Fibroblast of gingiva (primary cell): ENCODE data around the gene AFAP1.
"Not testable (repeated sequence)": the region's sequence is repeated elsewhere in the genome, so short reads cannot be mapped to it uniquely, and the experiment has no call there.

Experiments used
- DNase-seq: peaks from one replicate; pipeline ENCODE4 v3.0.0-alpha.2; 2011; ENCODE audit warnings: low read depth

The AFAP1 gene

DNA sequence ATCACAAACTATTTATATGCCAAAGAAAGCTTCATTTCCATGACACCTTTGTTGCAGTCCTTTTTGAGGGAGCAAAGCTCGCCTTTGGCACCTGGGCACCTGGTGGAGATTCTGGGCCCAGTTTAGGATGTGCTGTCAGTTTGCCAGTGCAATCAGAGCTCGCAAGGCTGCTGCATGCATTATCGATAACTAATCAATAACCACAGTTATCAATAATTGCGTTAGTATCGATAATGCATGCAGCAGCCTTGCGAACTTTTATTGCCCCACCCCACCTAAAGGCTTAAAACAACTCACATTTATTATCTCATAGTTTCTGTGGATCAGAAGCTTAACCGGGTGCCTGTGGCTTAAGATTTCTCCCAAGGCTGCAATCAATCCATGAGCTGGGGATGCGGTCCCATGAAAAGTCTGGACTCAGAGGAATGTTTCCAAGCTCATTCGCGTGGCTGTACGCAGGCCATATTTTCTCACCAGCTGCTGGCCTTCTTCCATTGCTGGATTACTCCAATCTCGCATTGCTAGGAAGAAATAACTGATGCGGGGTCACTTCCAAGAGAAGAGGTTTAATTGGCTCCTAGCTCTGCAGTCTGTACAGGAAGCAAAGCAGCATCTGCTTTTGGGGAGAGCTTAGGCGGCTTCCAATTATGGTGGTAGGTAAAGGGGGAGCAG is 6.2 kb upstream of the AFAP1 start:
- DNase-seq = no peak

DNA sequence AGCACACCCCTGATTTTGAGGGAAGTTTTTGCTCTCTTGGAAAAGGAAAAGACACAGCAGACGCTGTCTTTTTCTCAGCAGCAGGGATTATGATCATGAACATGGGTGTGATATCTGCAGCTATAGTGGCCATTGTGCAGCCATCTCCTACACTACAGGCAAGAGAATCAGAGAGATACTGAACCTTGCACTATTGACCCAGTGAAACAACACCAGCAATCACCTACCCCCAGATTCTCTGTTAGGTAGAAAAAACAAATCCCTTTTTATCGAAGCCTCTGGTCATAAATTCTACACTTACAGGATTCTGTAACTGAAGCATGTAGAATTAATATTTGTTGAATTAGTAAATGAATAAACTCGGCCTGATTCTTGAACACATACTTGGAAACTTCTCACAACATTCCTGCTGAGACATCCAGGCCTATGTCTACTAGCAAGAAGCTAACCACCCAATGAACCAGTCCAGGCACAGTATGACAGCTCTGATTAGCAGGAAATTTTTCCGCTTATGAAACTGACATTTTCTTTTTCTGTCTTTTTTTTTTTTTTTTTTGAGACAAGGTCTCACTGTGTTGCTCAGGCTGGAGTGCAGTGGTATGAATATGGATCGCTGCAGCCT is 5.0 kb upstream of the AFAP1 start:
- DNase-seq = no peak

DNA sequence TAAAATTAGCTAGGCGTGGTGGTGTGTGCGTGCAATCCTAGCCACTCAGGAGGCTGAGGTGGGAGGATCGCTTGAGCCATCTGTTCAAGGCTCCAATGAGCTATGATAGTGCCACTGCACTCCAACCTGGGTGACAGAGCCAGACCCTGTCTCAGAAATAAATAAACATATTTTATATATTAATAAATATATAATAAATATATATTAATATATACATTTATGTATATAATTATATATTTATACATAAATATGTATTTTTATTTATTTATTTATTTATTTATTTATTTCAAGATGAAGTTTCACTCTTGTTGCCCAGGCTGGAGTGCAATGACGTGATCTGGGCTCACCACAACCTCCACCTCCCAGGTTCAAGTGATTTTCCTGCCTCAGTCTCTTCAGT is 4.0 kb upstream of the AFAP1 start:
- DNase-seq = not testable (repeated sequence)

DNA sequence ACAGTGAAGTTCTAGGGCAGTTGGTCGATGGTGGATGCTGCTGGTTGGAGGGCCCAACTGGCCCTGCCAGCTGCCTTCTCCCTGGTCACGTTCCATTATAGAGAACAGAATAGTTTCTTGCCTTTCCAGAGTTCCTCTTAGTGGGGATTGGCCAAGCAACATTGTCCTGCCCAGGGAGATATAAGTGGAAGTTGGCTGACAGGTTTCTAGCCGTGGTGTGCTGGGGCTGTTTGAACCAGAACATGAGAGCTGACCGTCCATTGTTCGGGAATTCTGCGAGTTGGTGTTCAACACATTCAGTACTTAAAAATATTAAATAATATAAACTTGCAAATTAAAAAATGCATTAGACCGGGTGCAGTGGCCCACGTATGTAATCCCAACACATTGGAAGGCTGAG is 3.5 kb upstream of the AFAP1 start:
- DNase-seq = no peak

DNA sequence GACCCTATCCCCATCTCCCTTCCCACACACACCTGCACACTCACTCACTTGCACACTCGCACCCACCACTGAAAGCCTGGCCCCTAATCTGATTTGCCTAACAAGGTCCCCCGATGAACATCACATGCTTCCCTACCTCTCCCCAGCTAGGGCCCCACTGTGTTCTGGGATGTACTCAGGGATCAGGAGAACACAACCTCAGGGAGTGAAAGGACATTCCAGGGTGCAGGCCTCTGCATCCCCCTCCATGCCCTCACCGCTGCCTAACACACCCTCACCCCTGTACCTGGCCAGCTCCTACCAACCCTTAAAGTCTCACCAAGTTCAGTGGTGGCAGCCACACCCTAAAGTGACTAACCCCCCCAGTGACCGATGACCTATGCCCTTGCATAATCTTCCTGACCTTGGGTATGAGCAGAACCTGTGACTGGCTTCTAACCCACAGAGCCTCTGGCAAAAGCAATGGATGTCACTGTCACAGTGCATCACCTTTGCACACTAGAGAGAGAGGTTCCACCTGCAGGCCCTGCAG is 2.4 kb upstream of the AFAP1 start:
- no peak for DNase-seq

DNA sequence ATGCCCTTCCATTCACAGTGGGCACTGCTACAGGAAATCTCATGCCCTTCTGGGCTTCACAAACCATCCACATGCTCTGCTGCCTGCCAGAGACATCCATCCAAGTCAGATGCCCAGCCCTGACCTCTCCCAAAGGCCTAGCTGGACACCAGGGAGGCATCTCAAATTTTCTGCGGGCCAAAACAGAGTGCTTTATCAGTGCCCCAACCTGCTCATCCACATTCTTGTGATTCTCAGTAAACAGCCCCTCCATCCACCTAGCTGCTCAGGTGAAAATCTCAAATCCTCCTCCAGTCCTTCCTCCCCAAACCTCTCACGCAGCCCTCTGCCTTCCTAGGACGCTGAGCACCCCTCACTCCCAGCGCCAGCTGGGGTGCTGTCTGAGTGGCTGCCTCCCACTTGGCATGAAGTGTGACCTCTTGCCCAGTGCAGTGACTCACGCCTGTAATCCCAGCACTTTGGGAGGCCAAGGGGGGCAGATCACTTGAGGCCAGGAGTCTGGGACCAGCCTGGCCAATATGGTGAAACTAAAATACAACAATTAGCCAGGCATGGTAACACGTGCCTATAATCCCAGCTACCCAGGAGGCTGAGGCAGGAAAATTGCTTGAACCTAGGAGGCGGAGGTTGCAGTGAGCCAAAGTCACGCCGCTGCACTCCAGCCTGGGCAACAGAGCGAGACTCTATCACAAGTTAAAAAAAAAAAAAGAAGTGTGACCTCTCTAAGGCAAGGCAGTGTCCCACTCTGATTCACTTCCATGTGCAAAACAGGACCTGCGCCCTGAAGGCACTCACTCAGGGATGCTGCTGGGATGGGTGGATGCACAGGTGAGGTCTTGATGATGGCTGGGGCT is 1.7 kb upstream of the AFAP1 start:
- DNase-seq = peak; percentile 42

DNA sequence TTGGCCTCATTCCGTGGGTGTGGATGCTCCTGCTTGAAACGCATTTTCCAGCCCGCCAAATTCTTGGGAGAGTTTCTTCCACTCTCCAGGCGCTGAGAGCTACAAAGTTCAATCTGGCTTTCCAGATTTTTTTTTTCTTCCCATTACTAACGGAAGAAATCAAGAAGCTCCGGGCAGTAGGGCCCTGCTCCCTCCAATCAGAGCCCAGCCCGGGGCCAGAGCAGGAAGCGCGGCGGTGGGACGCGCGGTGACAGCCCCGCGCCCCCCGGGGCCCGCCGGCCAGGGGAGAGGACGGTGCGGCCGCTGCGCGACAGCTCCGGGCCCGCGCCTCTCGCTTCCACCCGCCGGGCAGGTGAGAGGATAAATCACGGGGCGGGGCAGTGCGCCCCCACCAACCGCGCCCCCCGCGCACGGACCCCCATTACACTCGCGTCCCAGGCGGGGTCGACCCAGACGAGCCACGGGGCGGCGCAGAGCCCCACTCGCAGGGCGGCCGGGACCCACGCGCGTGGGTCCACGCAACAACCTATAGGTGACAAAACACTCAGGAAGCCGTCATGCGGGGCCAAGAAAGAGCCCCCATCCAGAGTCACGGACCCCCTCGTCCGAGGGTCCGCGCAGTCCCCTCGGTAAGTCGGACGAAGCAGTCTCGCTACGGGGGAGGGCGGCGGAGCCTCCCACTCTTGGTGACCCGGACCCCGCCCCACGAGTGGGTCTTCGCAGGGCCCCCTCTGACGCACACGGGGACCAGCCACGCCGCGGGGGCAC is 868 bp downstream of the AFAP1 start:
- DNase-seq = peak; percentile 40

DNA sequence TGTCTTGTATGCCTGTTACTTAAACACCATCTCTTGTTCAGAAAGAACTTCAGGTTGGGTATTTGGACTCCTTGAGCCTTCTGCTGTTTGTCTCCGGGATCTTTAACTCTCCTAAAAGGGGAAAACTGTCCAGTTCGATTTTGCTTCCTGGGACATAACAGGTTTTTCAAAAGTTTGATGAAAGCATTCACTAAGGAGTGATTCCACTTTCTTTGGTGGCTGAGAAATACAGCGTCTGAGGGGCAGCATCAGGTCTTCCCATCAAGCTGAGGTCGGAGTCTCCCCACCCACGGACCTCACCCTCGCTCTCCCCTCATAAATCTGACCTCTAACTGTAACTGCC is 1.4 kb downstream of the AFAP1 start:
- no peak for DNase-seq

DNA sequence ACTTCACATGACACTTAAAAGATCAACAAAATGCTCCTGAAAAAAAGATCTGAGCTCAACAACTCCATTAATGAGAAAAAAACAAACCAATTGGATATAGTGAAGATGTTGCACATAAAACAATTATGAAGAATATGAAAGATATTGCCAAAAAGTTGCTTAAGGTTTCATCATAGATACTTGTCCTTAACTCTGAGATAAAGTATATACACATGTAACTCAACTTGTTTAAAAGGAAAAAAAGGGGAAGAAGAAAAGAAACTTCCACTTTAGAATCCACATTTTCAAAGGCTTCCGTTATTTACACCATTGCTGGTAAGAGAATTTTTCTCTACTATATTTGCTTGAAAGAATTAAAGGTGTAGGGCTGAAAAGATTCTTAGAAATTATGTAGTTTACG is 2.7 kb downstream of the AFAP1 start:
- DNase-seq = peak; percentile 51

DNA sequence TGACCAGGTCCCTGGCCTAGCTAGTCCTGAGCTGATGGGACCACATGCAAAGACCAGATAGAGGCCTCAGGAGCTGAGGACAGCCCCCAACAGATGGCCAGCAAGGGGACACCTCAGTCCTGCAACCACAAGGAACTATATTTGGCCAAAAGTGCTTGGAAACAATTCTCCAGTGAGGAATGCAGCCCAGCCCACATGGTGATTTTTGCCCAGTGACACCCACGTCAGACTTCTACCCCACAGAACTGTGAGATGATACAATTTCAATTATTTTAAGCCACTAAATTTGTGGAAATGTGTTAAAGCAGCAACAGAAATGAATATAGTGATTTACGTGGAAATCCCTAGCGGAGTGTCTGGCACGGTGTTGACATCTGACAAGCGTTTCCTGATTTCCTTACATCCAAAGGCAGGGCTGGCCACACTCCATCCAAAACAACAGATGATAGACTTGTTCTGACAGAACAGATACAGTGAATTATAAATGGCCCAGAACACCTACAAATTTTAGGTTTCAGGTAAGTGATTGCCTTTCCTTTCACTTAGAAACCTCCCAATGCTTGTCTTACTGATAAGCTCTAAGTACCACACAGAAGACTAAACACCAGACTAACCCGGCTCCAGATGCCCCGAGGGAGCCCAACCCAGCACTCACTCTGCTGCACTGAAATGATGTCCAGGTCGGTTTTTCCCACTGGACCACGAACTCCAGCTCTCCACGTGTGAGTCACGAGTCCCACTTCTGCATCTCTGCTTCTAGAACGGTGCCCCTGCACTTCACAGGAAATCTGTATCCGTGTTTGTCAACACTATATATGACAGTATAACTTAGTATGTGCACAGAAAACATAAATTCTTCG is 5.8 kb downstream of the AFAP1 start:
- DNase-seq = no peak

DNA sequence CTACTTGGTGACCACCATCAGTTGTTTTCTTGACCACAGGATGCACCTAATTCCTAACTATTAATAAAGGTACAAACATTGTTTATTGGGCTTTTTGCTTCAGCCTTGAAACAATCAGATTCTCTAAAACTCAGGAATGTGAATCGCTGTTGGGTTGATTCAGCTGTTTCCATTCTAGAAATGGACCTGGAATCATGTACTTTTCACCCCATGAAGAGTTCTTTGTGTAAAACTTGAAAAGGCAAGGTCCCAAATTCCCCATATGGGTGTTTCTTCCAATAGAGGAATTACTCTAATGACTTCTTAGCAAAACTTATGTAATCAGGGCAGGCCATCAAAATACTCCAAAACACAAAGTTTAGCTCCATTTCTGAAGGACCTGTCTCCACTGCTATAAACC is 7.4 kb downstream of the AFAP1 start:
- no peak for DNase-seq

DNA sequence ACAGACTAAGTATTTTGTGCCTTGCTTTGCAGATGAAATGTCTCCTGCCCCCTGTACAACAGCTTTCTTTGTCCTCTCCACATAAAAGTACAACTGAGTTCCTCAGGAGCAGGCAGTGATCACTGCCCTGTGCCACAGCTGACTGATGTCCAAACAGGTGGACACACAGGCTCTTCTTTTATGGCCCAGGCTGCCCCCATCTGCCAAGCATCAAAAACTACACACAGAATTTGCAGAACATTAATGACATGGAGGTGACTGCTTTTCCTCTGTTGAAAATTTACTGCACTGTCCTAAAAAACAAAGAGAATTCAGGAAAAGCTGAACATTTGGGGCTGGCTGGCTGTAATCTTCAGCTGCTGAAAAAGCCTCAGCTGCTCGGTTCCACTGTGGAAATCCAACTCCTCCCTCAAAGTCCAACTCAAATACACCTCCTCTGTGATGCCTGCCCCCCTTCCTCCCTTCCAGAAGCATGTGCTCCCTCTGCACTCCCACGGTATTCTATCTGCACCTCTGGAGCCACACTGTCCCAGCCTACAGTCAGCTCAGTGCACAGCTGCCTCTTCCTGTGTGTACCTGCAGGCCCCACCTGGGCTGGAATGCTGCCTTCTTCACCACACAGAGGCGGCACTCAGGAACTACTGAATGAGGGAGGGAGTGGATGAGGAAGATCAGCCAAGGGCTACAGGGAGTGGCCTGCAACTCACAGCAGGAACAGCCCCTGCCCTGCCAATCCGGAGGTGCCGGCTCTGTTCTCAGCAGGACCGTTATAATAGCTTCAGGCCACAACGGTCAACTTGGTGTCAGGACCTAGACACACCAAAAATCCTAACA is 10.3 kb downstream of the AFAP1 start:
- peak; percentile 33 for DNase-seq

DNA sequence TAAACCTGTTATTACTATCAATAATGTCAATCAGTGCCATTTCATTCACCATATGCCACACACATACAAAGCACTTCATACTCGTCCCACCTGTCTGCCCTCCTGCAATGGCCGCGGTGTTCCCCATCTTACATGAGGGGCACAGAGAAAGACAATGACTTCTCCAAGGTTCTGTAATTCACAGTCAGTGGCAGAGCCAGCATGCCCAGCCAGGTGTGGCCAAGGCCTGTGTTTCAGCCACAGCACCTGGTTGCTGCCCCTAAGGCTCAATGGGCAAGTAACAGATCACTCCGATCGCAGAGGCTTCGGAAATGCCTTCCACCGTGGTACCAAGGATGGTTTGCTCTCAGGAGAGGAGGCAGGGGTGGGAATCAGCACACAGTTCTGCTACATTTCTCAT is 10.9 kb downstream of the AFAP1 start:
- DNase-seq = no peak

DNA sequence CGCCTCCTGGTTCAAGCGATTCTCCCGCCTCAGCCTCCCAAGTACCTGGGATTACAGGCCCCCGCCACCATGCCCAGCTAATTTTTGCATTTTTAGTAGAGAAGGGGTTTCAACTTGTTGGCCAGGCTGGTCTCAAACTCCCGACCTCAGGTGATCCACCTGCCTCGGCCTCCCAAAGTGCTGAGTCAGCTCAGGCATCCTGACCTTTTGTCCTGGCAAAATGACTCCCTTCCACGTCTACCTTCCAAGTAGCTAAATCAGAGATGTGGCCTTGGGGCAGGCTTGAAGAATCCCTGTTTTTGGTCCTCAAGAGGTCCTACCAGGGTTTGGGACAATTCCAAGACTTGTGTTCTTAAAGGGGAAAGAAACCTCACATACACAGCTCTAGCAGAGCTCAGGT is 12.8 kb downstream of the AFAP1 start:
- no peak for DNase-seq

DNA sequence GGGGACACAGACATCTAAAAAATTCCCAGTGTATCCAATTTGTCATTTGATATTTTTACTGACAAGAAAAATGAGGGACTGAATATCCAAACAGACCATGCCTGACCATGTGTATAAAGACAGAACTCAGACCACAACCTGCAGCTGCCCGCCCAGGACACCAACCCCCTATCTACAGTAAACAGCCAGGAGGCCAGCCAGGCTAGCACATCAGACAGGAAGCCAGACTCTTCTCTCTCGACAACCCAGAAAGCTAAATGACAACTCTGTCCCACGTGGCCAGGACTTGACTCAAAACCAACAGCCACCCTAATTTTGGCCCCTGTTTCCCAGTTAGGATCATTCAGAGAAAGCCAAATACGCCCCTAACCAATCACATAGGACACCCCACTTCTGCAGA is 15.1 kb downstream of the AFAP1 start:
- no peak for DNase-seq

DNA sequence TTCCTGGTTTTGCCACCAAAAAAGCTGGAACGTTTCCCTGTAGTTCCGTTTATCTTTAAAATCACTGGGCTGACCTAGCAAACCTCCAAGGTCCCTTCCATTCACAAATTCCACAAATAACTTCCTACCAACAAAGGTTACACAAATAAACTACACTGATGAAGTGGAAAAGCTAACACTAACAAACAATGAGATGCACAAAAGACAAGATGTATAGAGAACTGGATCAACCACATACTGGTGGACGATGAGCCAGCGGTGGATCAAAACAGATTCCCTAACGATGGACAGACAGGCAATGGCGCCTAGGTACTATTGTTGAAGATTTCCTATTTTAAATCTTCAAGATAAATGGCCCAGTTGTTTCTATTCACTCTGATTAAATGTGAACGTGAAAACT is 15.5 kb downstream of the AFAP1 start:
- no peak for DNase-seq

DNA sequence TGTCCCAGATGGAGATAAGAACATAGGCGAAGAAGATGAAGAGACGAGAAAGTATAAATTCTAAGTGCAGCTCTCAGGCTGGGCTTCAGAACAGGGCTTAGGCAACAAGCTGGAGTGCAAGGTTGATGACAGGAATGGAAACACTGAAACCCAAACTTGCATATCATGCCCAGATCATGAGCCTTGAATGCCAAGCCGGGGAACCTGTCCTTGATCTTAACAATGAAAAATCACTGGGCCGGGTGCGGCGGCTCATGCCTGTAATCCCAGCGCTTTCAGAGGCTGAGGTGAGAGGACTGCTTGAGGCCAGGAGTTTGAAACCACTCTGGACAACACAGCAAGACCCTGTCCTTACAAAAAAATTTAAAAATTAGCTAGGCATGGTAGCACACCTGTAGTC is 17.2 kb downstream of the AFAP1 start:
- DNase-seq = no peak

DNA sequence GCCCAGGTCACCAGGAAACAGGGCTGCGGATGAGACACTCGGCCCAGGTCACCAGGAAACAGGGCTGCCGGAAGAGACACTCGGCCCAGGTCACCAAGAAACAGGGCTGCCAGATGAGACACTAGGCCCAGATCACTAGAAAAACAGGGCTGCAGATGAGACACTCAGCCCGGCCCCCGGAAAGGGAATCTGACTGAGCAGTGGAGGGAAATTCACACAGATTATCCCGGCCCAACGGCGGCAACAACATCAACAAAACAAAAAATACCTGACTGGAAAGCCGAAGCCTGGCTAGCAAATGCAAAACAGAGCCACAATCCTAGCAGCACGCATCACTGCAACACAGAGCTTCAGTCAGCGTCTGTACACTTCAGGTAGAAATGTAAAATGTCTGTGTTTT is 20.7 kb downstream of the AFAP1 start:
- no peak for DNase-seq

DNA sequence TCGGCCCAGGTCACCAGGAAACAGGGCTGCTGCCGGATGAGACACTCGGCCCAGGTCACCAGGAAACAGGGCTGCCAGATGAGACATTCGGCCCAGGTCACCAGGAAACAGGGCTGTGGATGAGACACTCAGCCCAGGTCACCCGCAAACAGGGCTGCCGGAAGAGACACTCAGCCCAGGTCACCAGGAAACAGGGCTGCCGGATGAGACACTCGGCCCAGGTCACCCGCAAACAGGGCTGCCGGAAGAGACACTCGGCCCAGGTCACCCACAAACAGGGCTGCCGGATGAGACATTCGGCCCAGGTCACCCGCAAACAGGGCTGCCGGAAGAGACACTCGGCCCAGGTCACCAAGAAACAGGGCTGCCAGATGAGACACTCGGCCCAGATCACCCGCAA is 21.5 kb downstream of the AFAP1 start:
- DNase-seq = not testable (repeated sequence)

DNA sequence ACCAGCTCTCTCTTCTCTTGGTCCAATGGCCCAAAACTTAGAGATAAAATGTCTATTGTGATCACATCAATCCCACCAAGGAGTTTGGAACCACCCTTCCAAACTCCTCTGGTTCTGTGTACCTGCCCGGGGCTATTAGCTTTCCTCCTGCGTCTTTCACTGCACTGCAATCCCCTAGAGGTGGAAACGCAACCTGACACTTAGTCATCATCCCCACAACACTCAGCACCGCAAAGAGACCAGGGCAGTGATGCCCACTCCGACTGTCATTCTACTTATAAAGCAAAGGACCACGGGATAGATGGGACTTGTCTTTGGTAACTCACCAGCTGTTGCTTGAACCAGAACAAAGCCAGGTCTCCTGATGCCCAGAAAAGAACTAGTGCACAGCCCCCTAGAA is 22.0 kb downstream of the AFAP1 start:
- DNase-seq = no peak

DNA sequence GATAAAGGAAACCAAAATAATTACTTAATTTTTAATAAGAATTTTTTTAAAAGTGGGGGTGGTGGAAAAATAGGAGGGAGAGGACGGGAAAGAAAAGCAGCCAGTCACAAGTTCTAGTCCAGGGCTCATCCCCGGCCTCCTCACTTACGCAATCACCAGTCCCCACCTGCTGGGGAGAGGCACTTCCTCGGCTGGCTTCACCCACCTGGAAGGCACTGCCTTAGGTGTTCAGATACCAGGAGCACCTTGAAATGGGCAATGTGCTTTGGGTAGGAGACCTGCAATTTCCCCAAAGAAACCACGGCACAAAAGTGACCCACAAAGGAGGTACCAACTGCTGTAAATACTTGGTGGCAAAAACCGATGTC is 23.8 kb downstream of the AFAP1 start:
- no peak for DNase-seq
